CD4-positive, alpha-beta T cell treated with Interleukin-6 for 4 hours (primary cell): ENCODE results near the gene UBE2Q1.
A peak's percentile ranks its signal among the peaks of the same experiment; 100 is the strongest.

ENCODE experiments used
- DNase-seq: peaks from one replicate; pipeline ENCODE4 v3.0.0-alpha.2; 2020; ENCODE audit warnings: mixed read lengths

Gene UBE2Q1

DNA sequence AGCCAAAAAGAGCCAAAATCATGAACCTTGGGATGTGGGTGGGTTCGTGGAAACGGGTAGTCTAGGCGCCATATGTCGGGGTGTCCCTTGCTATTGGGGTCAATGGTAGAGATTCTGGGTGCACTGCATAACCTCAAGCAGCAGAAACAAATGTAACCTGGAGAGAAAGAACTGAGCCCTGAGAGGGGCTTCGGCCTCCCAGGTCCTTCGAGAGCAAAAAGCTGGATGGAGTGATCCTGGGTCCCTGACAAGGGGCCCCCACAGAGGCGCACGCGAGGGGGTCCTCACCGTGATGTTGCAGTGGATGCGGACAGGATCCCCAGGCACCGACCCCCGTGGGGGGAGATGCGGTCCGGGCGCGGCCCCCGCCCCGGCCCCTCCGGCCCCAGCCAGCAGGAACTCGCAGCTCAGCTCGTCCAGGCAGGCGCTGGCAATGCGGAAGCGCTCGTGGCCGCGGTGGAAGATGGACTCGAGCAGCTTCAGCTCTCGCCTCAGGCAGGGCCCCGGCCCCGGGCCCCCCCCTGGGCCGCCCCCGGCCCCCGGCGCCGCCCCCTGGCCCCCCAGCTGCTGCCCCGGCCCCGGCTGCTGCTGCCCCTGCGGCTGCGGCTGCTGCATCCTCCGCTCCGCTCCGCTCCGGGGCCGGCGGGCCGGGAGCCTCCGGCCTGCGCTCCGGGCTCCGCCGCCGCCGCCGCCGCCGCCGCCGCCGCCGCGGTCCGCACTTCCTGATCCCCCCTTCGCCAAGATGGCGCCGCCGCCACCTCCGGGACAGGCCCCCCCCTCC is at the start of gene UBE2Q1:
Gene UBE2Q1, minus strand, starts transcription at position 724 of the 781 bp plus-strand sequence. Its CDS starts 109 bp downstream, at position 615.
- peak; percentile 40 for DNase-seq

DNA sequence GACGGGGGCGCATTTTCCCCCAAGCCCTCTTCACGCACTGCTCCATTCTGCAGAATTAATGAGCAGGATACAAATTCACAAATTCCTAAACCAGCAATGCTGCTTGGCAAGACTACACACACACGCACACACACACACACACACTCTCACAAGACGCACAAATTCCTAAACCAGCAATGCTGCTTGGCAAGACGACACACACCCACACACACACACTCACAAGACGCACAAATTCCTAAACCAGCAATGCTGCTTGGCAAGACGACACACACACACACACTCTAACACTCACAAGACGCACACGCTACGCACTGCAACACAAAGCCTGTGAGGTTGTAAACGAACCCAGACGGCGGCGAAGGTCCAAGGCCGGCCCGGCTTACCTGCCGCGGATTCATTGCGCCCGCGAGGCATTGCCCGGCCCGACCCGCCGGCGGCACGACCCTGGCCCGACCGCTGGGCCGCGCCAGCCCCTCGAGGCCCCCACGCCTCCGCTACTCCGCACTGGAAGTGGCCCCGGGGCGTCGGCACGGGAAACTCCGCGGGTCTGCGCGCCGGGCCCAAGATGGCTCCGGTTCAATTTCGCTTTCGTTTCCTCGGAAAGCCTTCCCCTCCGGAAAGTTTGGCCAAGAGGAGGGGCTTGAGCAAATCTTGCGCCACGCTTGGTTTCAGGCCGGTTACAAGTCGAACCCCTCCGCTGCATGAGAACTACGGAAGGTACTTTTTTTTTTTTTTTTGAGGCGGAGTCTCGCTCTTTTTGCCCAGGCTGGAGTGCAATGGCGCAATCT is 49.3 kb upstream of the UBE2Q1 start, which contains the start of gene ADAR:
Gene ADAR, minus strand, starts transcription at position 578 of the 788 bp plus-strand sequence. Its CDS starts 180 bp downstream, at position 398.
- DNase-seq, result peak; percentile 91

GRCh38 chr1:154607106-154607608 is 48.7 kb upstream of the UBE2Q1 start:
- DNase-seq, result peak; percentile 17

DNA sequence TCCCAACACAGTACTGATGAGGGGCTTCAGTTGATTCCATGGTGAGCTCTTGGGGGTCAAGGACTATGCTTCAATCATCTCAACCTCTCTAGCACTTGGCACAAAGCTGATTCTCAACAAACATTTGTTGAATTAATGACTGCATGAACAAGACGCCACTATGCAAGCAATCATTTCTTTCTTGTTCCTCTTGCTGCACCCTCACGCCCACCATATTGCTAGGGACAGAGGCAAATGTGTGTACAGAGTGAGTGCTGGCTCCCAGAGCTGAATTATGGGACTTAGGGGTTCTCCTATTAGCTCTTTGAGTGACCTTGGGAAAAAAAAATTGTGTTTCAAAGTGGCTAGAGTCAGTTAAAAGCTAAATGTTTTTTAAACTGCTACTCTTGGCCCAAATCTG is 47.1 kb upstream of the UBE2Q1 start:
- DNase-seq, result no peak

GRCh38 chr1:154603317-154603716 is 44.9 kb upstream of the UBE2Q1 start:
- no peak for DNase-seq

GRCh38 chr1:154599658-154600057 is 41.2 kb upstream of the UBE2Q1 start:
- no peak for DNase-seq

DNA sequence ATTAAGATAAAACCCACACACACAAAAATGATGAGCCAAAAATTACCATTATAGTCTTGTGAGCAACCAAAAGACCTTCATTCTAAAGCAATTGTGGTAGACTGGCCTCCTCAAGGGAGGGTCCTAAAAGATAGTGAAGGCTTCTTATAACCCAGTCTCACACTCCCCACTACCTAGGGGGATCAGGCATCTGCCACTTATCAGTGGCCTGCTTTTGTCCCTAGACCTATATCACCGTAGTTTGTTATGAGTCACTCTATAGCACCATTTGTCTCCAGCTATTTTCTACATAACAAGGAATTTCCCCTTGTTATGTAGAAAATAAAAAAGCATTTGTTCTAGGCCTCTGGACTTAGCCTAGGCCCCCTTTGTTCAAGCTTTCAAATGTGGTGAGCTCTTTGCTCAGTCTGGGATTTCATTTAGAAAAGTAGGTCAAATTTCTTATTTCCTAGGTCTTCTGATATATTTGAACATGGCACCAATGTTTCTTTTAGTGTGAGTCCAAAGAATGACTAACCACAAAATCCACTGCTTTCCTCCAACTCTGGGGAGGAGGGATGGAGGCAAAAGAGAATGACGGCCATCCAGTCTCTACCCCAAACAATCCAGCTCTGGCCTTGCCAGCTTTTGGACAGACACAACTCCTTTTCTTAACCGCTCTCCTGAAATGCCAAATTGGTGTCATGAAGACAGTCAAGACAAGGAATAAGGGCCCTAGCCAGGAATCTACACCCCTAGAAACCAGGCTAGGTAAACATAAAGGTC is 40.6 kb upstream of the UBE2Q1 start:
- DNase-seq, result no peak

GRCh38 chr1:154595621-154596020 is 37.2 kb upstream of the UBE2Q1 start:
- DNase-seq, result no peak

DNA sequence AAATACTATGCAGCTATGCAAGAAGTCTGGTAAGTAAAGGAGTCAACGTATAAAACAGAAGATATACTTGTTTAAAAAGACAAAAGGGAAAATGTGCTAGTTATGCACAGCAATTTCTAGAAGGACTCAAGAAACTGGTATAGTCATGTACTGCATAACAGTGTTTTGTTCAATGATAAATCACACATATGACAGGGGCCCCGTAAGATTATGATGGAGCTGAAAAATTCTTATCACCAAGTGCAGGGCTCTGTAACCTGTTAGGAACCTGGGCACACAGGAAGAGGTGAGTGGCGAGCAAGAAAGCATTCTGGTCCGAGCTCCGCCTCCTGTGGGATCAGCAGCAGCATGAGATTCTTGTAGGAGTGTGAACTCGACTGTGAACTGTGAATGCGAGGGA is 36.3 kb upstream of the UBE2Q1 start:
- no peak for DNase-seq

GRCh38 chr1:154593390-154593789 is 34.9 kb upstream of the UBE2Q1 start:
- no peak for DNase-seq

DNA sequence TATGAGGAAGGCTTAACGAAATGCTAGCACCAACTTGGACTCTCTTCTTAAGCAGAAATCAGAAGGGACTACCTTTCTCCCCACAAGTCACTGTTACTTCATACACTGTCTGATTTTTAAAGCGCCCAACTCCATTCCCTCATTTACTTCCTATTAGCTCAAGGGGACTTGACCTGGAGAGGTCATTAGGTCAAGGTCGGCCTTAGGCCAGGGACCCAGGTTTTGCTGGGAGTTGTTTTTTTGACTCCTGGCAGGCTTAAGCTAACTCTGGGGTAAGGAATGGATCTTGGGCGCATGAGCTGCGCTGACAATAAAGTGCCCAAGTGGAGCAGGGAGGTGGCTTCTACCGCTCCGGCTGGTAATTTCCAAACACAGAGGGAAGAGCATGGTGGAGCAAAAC is 32.7 kb upstream of the UBE2Q1 start:
- DNase-seq, result no peak

- DNase-seq, result no peak
These were observed 32.3 kb upstream of the UBE2Q1 start for GRCh38 chr1:154590756-154591155.

DNA sequence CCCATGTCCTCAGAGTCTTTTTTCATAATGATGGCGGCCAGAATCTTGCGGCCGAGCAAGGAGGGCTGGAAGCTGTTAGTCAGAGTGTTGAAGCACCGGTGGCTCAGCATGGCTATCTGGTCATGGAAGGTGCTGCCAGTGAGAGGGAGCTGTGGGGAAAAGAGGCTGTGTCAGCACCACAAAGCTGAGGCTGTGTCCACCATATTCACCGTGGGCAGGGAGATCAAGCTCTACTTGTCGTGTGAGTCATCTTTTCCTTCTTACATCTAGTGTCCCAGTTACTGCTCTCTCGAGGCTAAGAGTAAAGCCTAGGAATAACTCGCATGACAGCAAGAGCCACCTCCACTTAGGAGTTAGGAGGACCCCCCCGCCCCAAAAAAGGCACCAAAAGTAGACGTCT is 31.3 kb upstream of the UBE2Q1 start:
- no peak for DNase-seq

- no peak for DNase-seq
These were observed 28.2 kb upstream of the UBE2Q1 start for GRCh38 chr1:154586641-154587040.

DNA sequence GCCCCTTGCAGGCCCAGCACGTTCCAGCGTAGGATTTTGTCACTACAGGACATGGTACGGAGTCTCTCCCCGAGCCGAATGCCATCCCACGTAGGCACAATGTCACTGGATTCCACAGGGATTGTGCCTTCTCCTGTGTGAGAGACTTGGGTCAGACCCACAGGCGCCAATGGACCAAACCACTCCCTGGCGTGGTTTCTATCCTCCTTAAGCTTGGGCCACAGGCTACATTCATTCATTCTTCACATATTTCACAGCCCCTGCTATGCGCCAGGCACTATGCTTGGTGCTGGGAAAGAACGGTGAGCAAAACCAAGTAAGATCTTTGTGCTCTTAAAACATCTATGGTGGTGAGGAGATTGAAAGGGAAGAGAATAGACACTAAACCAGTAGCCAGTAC is 27.8 kb upstream of the UBE2Q1 start:
- no peak for DNase-seq

DNA sequence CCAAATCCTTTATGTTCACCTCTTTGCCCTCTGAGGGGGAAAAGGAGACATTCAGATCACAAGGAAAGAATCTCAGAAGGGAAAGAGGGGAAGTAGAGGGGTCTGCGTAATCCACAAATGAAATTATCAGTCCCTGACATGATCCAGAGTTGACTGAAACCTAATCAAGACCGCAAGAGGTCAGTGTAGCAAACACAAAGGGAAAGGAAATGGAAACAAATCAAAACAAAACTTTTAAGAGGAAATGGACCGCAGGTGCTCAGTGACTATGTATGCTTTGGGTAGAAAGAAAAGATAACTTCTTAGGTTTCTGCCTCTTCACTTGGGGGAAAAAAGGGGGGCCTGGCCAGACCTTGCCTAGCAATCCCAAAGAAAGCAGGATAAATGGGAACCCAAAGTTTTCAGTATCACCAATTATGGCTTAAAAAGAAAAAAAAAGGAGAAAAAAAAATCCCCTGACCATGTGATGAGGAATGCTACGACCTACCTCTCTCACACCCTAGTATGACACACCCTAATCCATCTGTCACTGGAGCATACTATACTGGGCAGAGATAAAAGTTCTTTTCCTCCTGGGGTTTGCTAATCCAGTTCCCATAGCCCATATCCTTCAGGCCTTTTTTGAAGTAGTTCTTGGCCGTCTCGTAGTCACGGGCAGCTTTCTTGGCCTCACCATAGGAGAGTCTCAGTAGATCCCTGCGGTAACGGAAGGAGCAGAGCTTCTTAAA is 26.0 kb upstream of the UBE2Q1 start:
- no peak for DNase-seq

- no peak for DNase-seq
These were observed 25.3 kb upstream of the UBE2Q1 start for GRCh38 chr1:154583773-154584172.

- DNase-seq, result no peak
These were observed 24.4 kb upstream of the UBE2Q1 start for GRCh38 chr1:154582885-154583284.

DNA sequence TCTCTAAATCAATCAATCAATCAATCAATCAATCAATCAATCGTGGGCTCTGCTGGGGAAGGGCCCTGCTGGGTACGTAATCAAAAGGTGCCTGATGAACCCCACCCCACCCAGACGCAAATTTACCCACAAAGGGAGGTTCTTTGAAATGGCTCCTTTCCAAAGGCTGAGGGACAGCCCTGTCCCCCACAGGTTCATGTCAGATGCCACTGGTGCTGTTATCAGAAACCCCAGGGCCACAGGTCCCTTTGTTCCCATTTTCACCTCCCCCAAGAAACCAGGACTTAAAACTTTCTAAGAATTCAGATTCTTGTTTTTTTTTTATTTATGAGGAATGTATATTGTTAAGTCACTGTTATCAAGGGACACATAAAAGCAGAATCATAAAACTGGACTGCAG is 23.3 kb upstream of the UBE2Q1 start:
- DNase-seq, result no peak

- no peak for DNase-seq
These were observed 20.9 kb upstream of the UBE2Q1 start for GRCh38 chr1:154579374-154579773.

- DNase-seq, result no peak
These were observed 19.6 kb upstream of the UBE2Q1 start for GRCh38 chr1:154578058-154578418.

GRCh38 chr1:154577346-154578057 is 19.0 kb upstream of the UBE2Q1 start:
- no peak for DNase-seq
